Naive B cell (primary cell): ENCODE measurements around the gene RTKN. TPM values are rescaled to one million over a fixed set of nuclear protein-coding genes. Genes with fewer than 3 reads are reported as not detected.

Experiments used
- ATAC-seq, 2 donors: fragments of 150-1000 bp; cut with Tn5 transposase; 2 replicates each; pipeline ENCODE4 v1.10.0; 2021; ENCODE audit warnings: low read depth in 2 of 2, mild to moderate bottlenecking in 2 of 2, moderate library complexity in 2 of 2
- DNase-seq: peaks from one replicate; pipeline ENCODE4 v3.0.0; 2022
- H3K27ac Mint-ChIP-seq, 6 donors: one replicate each; pipeline ENCODE4 v1.8.0; 2020 to 2022; ENCODE audit warnings: mild to moderate bottlenecking in 6 of 6, mixed read lengths in 6 of 6, moderate library complexity in 5 of 6, inconsistent platforms in 2 of 6
- H3K27me3 Mint-ChIP-seq, 3 donors: one replicate each; pipeline ENCODE4 v1.8.0; 2021 to 2022; ENCODE audit warnings: mixed read lengths in 3 of 3, mild to moderate bottlenecking in 1 of 3
- H3K36me3 Mint-ChIP-seq, 2 donors: one replicate each; pipeline ENCODE4 v1.8.0; 2020 to 2022; ENCODE audit warnings: mixed read lengths in 2 of 2, inconsistent platforms in 1 of 2, mild to moderate bottlenecking in 1 of 2
- H3K4me1 Mint-ChIP-seq, 3 donors: one replicate each; pipeline ENCODE4 v1.8.0; 2020 to 2022; ENCODE audit warnings: mixed read lengths in 3 of 3, inconsistent platforms in 1 of 3, mild to moderate bottlenecking in 1 of 3, moderate library complexity in 1 of 3
- H3K4me3 Mint-ChIP-seq, 8 donors: one replicate each; pipeline ENCODE4 v1.8.0; 2020 to 2022; ENCODE audit warnings: mild to moderate bottlenecking in 8 of 8, mixed read lengths in 8 of 8, moderate library complexity in 8 of 8, inconsistent platforms in 2 of 8
- H3K9me3 Mint-ChIP-seq, 7 donors: one replicate each; pipeline ENCODE4 v1.8.0; 2020 to 2022; ENCODE audit warnings: mixed read lengths in 7 of 7, mild to moderate bottlenecking in 5 of 7, inconsistent platforms in 2 of 7, moderate library complexity in 1 of 7
- polyA plus RNA-seq, 6 donors: library from polyadenylated mRNA; unstranded; fragments of 300-500 nt; fragmentation: Illumina TruSeq; gene quantifications; one replicate each; pipeline ENCODE4 v1.2.3, GENCODE V29; 2021; ENCODE audit warnings: low read depth in 6 of 6

RTKN gene
- polyA plus RNA-seq, 6 donors from 2014 or later = 0.97 to 2.1 (median 1.7) TPM; not detected in 1

DNA sequence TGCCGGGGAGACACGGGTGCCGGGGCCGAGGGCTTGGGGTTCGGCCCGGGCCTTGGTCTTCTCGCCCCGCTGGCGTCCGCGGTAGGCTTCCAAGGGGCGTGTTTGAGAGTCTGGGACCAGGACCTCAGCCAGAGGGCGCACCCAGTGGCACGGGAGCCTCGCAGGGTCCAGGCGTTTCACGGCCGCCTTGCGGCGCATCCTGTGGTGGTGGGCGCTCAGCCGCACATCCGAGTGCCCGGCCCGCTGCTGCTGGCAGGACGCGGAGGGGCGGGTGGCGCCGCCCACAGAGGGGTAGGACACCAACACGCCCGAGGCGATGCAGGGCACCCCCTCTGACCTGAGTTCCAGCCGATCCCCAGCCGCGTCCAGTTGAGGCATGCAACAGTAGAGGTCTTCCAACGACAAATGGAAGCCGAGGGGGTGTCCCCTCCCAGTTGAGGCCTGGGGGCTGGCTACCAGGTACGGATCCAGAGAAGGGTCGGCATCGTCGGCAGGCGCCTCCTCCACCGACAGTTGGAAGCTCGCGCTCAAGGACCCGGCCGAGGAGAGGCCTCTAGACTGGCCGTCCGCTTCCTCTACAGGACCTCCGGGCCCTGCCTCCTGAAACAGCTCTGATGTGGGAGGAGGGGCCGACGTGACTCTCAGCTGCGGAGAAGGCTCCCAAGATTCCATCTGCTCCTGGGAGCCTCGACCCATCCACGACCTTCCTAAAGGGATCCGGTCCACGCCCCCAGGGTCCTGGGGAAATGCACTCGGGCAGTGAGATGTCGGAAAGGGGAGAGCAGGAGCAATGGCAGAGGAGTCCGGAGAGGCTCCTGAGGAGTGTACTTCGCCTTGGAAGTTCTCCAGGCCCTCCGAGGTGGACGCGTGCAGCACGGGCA, 26.6 kb downstream of the RTKN start:
- Mint-ChIP-seq H3K4me1 (peaks cover 37 to 62% (median 49%) of the 10 kb centered on the region in 3 donors), H3K27me3 (no peaks in the 10 kb centered on the region), H3K4me3 (peak overlapping the region; percentile 78 to 90 (median 86)), H3K9me3 (no peaks in the 10 kb centered on the region), H3K27ac (peak overlapping the region in 4 of 6 donors; percentile 74 to 92 (median 85)), H3K36me3 (no peaks in the 10 kb centered on the region)
- DNase-seq = peak; percentile 67
- peak; percentile 65 to 69 for ATAC-seq

DNA sequence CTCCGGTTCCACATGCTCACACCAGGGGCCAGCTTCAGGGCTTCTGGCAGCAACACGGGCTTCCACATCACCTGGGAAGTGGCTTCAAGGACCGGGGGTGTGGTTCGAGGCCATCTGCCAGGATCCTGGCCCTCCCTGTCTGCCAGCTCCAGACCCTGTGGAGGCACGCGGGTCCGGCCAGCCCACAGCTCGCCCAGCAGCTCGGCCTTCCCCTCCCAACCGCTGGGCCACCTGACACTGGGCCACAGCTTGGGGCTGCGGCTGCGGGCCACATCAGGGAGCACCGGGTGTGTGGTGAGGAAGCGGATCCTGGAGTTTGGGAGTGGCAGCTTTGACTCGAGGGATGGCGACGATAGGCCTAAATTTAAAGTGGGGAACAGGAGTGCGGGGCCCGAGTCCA, 27.3 kb downstream of the RTKN start:
- Mint-ChIP-seq H3K4me1 (peaks cover 36 to 56% (median 43%) of the 10 kb centered on the region in 3 donors), H3K27ac (peak overlapping the region in 5 of 6 donors; percentile 69 to 92 (median 84)), H3K9me3 (no peaks in the 10 kb centered on the region), H3K27me3 (no peaks in the 10 kb centered on the region), H3K4me3 (peak overlapping the region; percentile 78 to 90 (median 82)), H3K36me3 (no peaks in the 10 kb centered on the region)
- ATAC-seq = no peak
- DNase-seq = no peak

DNA sequence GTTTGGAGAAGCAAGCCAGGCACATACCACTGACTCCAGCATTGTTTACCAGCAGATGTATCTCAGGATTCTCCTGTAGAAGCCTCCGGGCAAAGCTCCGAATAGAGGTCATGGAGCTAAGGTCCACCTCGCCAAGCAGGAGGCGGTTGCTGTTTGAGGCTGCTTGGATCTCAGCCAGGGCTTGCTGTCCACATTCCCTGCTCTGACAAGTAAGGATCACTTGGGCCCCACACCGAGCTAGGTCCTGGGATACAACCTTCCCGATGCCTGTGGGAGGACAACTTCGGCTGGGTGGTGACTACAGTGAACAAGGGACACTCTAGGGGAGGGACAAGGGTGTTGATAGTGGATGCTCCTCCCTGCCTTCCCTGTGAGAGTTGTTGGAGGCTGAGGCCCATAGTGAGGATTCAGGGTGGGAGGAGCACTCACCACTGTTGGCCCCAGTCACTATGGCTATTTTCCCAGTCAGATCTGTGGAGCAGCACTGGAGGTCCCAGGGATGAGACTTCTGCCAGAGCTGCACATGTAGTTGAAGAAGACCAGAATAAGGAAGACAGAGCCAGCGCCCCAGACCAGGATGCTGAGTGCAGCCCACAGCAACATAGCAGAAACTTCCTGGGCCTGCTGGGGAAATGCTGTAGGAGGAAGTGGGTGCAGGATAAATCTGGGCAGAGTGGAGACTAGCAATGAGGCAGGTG, 28.6 kb downstream of the RTKN start:
- peaks cover 0 to 5% (median 4%) of the 10 kb centered on the region in 3 donors for H3K27me3 Mint-ChIP-seq
- DNase-seq = no peak
- H3K27ac Mint-ChIP-seq = peak overlapping the region in 5 of 6 donors; percentile 21 to 88 (median 81)
- H3K36me3 Mint-ChIP-seq = no peaks in the 10 kb centered on the region
- peak overlapping the region in 7 of 8 donors; percentile 7 to 90 (median 78) for H3K4me3 Mint-ChIP-seq
- no peak for ATAC-seq
- H3K4me1 Mint-ChIP-seq = peaks cover 32 to 44% (median 43%) of the 10 kb centered on the region in 3 donors
- H3K9me3 Mint-ChIP-seq = no peaks in the 10 kb centered on the region

DNA sequence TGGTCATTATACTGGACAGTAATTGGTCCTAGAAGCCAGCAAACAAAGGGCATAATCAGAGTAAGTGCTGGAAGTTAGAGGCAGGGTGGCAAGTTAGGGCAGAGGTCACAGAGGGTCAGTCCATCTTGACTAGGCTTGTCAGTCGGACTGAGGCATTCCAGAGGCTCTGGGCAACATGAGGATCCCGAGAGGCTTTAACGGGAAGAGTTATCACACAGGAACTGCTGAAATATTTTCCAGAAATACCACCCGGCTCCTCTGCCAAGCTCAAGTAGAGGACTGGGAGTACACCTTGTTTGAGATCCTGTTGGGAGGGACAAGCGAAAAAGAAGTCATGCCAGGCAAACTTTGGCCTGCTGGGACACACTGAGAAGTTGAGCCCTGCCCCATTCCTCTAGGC, 34.1 kb downstream of the RTKN start:
- Mint-ChIP-seq H3K4me1 (peaks cover 6 to 10% (median 7%) of the 10 kb centered on the region in 3 donors), H3K4me3 (peak overlapping the region in 1 of 8 donors; percentile 52), H3K27ac (peak overlapping the region in 1 of 6 donors; percentile 44), H3K9me3 (no peaks in the 10 kb centered on the region), H3K27me3 (peaks cover 0 to 8% (median 6%) of the 10 kb centered on the region in 3 donors), H3K36me3 (no peaks in the 10 kb centered on the region)
- ATAC-seq (no peak), DNase-seq (no peak)

DNA sequence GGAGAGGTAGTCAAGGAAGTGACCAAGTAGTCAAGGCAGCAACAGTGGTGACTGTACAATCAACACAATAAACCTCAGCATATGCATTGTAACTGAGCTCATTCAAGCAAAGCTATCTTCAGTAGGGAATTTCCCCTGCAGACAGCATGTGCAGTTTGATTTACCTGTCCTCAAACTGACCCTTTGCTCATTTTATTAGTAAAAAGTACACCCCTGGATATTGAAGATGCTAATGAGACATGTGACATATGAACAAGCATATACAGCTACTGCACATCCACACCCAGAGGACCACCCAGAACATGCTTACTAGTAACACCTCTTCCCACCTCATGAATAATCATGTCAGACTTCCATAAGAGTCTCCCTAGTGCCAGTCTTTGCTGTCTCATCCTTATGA, 35.7 kb downstream of the RTKN start:
- Mint-ChIP-seq H3K4me3 (no peak overlapping the region), H3K9me3 (no peaks in the 10 kb centered on the region), H3K4me1 (peaks cover 6 to 7% (median 7%) of the 10 kb centered on the region in 3 donors), H3K27ac (peak overlapping the region in 2 of 6 donors; percentile 3 to 52), H3K27me3 (peaks cover 0 to 10% (median 8%) of the 10 kb centered on the region in 3 donors), H3K36me3 (no peaks in the 10 kb centered on the region)
- DNase-seq (no peak), ATAC-seq (peak; percentile 90 to 93)

DNA sequence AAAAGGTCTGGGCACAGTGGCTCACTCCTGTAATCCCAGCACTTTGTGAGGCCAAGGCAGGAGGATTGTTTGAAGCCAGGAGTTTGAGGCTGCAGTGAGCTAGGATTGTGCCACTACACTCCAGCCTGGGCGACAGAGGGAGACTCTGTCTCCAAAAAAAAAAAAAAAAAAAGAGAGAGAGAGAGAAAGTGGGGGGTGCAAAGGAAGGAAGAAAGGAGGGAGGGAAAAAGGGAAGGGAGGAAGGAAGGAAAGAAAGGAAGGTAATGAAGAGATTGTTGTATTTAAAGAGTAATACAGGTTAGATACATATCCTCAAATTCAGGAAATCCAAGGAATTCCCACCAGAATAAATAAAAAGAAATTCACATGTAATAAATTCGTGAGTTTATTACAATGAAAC, 39.8 kb downstream of the RTKN start:
- Mint-ChIP-seq H3K27me3 (peaks cover 0 to 4% (median 0%) of the 10 kb centered on the region in 3 donors), H3K4me1 (peaks cover 11 to 13% (median 11%) of the 10 kb centered on the region in 3 donors), H3K27ac (no peak overlapping the region), H3K9me3 (no peaks in the 10 kb centered on the region), H3K4me3 (peak overlapping the region in 1 of 8 donors; percentile 52), H3K36me3 (no peaks in the 10 kb centered on the region)
- ATAC-seq (no peak), DNase-seq (no peak)

DNA sequence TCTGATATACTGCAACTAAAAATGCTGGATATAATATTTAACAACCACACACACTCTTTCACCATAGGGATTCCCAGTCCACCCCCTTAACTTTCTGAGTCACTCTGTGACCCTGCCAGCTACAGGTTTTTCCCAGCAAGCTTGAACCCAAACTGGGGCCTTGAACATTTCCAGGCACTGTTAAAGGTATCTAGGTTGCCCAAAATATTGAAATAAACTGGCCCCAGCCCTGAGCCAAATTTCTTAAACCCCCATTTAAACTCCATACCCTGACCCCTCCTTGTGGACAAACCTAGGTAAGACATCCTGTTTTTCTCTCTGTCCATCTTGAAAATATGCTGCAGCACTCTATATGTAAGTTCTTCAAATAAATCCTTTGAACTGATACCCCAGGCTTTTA, 42.0 kb downstream of the RTKN start:
- ATAC-seq (peak; percentile 46 to 70), DNase-seq (no peak)
- Mint-ChIP-seq H3K4me3 (no peak overlapping the region), H3K27me3 (peaks cover 0 to 4% (median 4%) of the 10 kb centered on the region in 3 donors), H3K9me3 (no peaks in the 10 kb centered on the region), H3K27ac (no peak overlapping the region), H3K4me1 (peaks cover 4 to 6% (median 5%) of the 10 kb centered on the region in 3 donors), H3K36me3 (no peaks in the 10 kb centered on the region)

DNA sequence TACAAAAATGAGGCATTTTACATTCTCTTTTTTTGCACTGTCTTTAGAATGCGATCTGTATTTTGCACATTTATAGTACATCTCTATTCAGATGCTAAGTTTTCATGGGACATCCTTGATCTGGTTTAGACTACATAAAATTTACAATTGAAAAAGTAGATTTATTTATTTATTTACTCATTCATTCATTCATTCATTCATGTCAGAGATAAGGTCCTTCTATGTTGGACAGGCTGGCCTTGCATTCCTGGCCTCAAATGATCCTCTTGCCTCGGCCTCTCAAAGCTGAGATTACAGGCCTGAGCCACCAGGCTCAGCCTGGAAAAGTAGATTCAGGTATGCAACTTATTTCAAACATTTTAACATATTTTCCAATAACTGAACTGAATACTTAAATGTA, 45.6 kb downstream of the RTKN start:
- Mint-ChIP-seq H3K9me3 (no peaks in the 10 kb centered on the region), H3K27ac (no peak overlapping the region), H3K27me3 (peaks cover 0 to 4% (median 0%) of the 10 kb centered on the region in 3 donors), H3K4me3 (no peak overlapping the region), H3K4me1 (peaks cover 9 to 13% (median 11%) of the 10 kb centered on the region in 3 donors), H3K36me3 (no peaks in the 10 kb centered on the region)
- DNase-seq = no peak
- ATAC-seq = no peak

DNA sequence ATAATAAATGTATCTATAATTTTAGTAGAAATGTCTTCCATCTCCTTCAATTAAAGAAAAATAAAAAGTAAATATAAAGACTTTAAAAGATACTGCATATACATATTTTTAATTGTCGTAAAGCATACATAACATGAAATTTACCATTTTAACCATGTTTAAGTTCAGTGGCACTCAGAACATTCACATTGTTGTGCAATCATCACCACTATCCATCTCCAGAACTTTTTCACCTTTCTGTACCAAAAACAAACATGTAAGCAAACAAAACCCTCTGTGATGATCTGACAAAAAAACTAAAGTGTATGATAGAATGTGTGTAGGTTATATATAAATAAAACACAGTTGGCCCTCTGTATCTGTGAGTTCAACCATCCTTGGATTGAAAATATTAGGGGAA, 48.2 kb downstream of the RTKN start:
- Mint-ChIP-seq H3K27me3 (peaks cover 0 to 4% (median 0%) of the 10 kb centered on the region in 3 donors), H3K4me1 (peaks cover 5 to 8% (median 8%) of the 10 kb centered on the region in 3 donors), H3K27ac (no peak overlapping the region), H3K9me3 (no peaks in the 10 kb centered on the region), H3K4me3 (no peak overlapping the region), H3K36me3 (no peaks in the 10 kb centered on the region)
- DNase-seq = no peak
- no peak for ATAC-seq

DNA sequence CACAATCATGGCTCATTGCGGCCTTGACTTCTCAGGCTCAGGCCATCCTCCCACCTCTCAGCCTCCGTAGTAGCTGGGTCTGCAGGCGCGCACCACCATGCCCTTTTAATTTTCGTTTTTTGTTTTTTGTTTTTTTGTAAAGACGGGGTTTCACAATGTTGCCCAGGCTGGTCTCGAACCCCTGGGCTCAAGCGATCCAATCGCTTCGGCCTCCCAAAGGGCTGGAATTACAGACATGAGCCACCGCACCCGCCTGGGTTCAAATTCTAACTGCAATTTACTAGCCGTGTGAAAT, 49.3 kb downstream of the RTKN start:
- no peaks in the 10 kb centered on the region for H3K9me3 Mint-ChIP-seq
- DNase-seq = no peak
- H3K4me1 Mint-ChIP-seq = peaks cover 5 to 8% (median 8%) of the 10 kb centered on the region in 3 donors
- H3K4me3 Mint-ChIP-seq = peak overlapping the region in 3 of 8 donors; percentile 6 to 98 (median 91)
- peak overlapping the region in 3 of 6 donors; percentile 9 to 100 (median 98) for H3K27ac Mint-ChIP-seq
- ATAC-seq = no peak
- no peaks in the 10 kb centered on the region for H3K36me3 Mint-ChIP-seq
- H3K27me3 Mint-ChIP-seq = peaks cover 0 to 4% (median 0%) of the 10 kb centered on the region in 3 donors

DNA sequence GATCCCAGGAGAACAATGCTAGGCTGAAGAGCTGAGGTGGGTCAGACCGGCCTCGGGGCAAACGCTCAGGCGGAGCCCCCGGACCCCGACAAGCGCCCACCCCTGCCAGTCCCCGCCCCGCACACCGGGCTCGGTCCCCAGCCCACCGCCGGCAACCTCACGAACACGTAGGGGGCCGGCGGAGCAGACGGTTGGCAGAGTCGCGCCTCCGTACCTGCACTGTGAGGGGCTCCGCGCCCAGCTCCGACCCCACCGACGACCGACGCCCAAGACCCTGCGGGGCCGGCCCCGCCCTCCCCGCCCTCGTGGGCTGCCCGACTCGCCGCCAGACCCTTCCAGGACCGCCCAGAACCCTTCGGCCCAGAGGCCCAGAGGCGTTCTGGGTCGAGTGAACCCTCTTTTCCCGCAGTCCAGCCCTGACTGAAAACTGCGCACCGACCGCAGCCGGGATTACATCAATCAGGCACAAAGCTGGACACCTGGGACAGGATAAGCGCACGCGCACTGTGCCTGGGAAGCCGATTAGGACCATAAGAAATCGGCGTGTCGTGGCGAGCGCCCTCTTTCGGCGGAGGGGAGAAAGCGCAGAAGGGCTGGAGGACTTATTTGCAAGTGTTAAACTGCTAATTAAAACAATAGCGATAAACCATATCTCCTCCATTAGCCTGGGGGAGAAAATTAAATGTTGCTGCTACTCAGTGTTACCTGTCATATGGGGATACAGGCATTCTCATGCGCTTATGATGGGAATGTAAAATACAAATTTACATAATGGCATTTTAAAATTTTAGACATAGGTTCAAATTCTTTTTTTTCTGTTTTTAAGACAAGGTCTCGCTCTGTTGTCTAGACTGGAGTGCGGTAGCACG, 49.9 kb downstream of the RTKN start:
- H3K27ac Mint-ChIP-seq = peak overlapping the region; percentile 98 to 100 (median 100)
- H3K27me3 Mint-ChIP-seq = peaks cover 0 to 4% (median 0%) of the 10 kb centered on the region in 3 donors
- ATAC-seq (peak; percentile 86 to 87), DNase-seq (peak; percentile 94)
- H3K36me3 Mint-ChIP-seq = no peaks in the 10 kb centered on the region
- H3K4me1 Mint-ChIP-seq = peaks cover 5 to 8% (median 8%) of the 10 kb centered on the region in 3 donors
- H3K9me3 Mint-ChIP-seq = no peaks in the 10 kb centered on the region
- H3K4me3 Mint-ChIP-seq = peak overlapping the region in 5 of 8 donors; percentile 91 to 100 (median 99)

DNA sequence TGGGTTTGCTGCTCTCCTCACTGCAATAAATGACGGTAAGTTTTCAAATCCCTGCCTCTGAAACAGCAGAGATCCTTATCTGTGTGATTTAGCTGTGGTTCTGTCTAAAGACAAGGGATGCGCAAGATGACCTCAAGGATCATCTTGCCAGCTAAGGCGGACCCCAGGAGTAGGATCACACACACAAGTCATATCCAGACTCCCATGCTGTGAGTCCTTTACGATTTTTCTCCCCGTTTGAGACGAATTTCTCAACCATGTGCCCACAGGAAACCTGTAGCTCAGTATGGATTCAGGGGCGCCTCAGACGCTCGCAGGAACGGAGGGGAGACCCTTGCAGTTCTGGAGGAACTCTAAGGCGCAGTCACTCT, 50.5 kb downstream of the RTKN start:
- peaks cover 0 to 4% (median 0%) of the 10 kb centered on the region in 3 donors for H3K27me3 Mint-ChIP-seq
- H3K36me3 Mint-ChIP-seq = no peaks in the 10 kb centered on the region
- no peaks in the 10 kb centered on the region for H3K9me3 Mint-ChIP-seq
- peaks cover 5 to 8% (median 8%) of the 10 kb centered on the region in 3 donors for H3K4me1 Mint-ChIP-seq
- DNase-seq (no peak), ATAC-seq (no peak)
- peak overlapping the region in 5 of 8 donors; percentile 91 to 100 (median 99) for H3K4me3 Mint-ChIP-seq
- H3K27ac Mint-ChIP-seq = peak overlapping the region; percentile 57 to 100 (median 98)

DNA sequence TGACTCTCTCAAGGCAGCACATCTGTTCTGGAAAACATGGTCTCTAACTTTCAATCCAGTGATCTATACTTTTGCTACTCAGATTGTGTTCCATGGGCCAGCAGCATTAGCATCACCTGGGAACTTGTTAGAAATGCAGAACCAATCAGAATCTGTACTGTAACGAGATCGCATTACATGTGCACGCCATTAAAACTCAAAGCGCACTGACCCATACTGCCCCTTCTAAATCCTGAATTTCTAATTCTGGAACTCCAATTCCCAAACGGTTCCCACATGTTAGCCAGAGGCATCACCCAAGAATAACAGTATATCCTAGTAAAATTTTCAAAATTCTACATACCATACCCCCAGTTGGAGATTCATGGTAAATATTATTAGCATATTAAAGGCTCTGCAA, 51.1 kb downstream of the RTKN start:
- no peak for DNase-seq
- Mint-ChIP-seq H3K27ac (peak overlapping the region in 3 of 6 donors; percentile 9 to 99 (median 98)), H3K27me3 (peaks cover 0 to 4% (median 0%) of the 10 kb centered on the region in 3 donors), H3K9me3 (no peaks in the 10 kb centered on the region), H3K36me3 (no peaks in the 10 kb centered on the region), H3K4me1 (peaks cover 5 to 8% (median 8%) of the 10 kb centered on the region in 3 donors), H3K4me3 (peak overlapping the region in 4 of 8 donors; percentile 20 to 98 (median 88))
- ATAC-seq = no peak
